Osteoblast (primary cell): ENCODE results near the gene KLHL3. TPM values are rescaled to one million over a fixed set of nuclear protein-coding genes. Genes with fewer than 3 reads are reported as not detected.

Experiments used
- DNase-seq: peaks from one replicate; pipeline ENCODE4 v3.0.0; 2011; ENCODE audit warnings: low spot score, mixed read lengths; ENCODE audit not compliant: insufficient read length; ENCODE audit errors: missing footprints
- H2AFZ ChIP-seq: 2 replicates; pipeline ENCODE4 v1.6.0; 2011; ENCODE audit warnings: mild to moderate bottlenecking, low read length
- H3K27ac ChIP-seq: 2 replicates; pipeline ENCODE4 v1.5.1; 2011; ENCODE audit warnings: mild to moderate bottlenecking, low read depth, low read length, moderate library complexity
- H3K27me3 ChIP-seq: 2 replicates; pipeline ENCODE4 v1.6.0; 2012; ENCODE audit warnings: mild to moderate bottlenecking, control low read depth, inconsistent platforms, low read length, moderate library complexity; ENCODE audit not compliant: insufficient read depth
- H3K36me3 ChIP-seq: 2 replicates; pipeline ENCODE4 v1.5.1; 2011; ENCODE audit warnings: mild to moderate bottlenecking, low read length, control low read depth, moderate library complexity; ENCODE audit not compliant: insufficient read depth
- H3K4me1 ChIP-seq: 2 replicates; pipeline ENCODE4 v1.5.1; 2011; ENCODE audit warnings: mild to moderate bottlenecking, low read length, control low read depth, moderate library complexity; ENCODE audit not compliant: insufficient read depth
- H3K4me2 ChIP-seq: 2 replicates; pipeline ENCODE4 v1.6.0; 2011; ENCODE audit warnings: mild to moderate bottlenecking, low read length; ENCODE audit not compliant: insufficient read depth
- H3K4me3 ChIP-seq: fragments of 200-600 bp; sonication (generic); 3 replicates; pipeline ENCODE4 v1.5.1; 2012; ENCODE audit warnings: mild to moderate bottlenecking, low read length, inconsistent platforms; ENCODE audit not compliant: insufficient read depth
- H3K79me2 ChIP-seq: 2 replicates; pipeline ENCODE4 v1.6.0; 2012; ENCODE audit warnings: mild to moderate bottlenecking, low read length, control low read depth, inconsistent platforms; ENCODE audit not compliant: insufficient read depth
- H3K9me3 ChIP-seq: 2 replicates; pipeline ENCODE4 v1.5.1; 2011; ENCODE audit warnings: low read depth, low read length, control low read depth
- H4K20me1 ChIP-seq: 2 replicates; pipeline ENCODE4 v1.6.0; 2012; ENCODE audit warnings: mild to moderate bottlenecking, low read length, control low read depth; ENCODE audit not compliant: insufficient read depth
- total RNA-seq: library from RNA; depleted of rRNA; stranded (reverse); fragments of >200 nt; gene quantifications from 2 replicates; pipeline ENCODE4 v1.2.3, GENCODE V29; 2012
- TF ChIP-seq, protein P1 (sequence below): IDR thresholded peaks from 2 replicates; pipeline ENCODE4 v1.5.1; 2011; ENCODE audit warnings: mild to moderate bottlenecking, low read depth, low read length, moderate library complexity; ENCODE audit errors: extremely low read depth

KLHL3 gene
- total RNA-seq, 1 donor = 6.2 TPM

DNA sequence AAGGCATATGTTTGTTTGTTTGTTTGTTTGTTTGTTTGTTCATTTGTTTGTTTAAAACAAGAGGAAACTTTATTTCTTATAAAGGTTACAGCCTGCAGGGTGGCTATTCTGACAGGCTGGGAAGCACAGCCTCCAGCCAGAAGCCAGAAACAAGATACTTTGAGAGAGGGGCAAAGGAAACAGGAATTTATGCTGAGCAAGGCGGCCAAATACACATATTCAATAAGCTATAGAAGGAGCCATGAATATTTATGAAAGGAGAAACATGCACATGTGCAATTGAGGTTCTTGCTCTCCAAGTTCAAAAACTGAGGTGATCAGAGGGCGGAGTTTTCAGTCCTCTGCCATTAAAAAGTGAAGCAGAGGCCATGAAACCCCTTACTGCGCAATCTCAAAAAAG is 19.6 kb downstream of the KLHL3 start:
- H3K79me2 ChIP-seq = no peaks in the 10 kb centered on the region
- H3K36me3 ChIP-seq = no peaks in the 10 kb centered on the region
- TF ChIP-seq, protein P1, sequence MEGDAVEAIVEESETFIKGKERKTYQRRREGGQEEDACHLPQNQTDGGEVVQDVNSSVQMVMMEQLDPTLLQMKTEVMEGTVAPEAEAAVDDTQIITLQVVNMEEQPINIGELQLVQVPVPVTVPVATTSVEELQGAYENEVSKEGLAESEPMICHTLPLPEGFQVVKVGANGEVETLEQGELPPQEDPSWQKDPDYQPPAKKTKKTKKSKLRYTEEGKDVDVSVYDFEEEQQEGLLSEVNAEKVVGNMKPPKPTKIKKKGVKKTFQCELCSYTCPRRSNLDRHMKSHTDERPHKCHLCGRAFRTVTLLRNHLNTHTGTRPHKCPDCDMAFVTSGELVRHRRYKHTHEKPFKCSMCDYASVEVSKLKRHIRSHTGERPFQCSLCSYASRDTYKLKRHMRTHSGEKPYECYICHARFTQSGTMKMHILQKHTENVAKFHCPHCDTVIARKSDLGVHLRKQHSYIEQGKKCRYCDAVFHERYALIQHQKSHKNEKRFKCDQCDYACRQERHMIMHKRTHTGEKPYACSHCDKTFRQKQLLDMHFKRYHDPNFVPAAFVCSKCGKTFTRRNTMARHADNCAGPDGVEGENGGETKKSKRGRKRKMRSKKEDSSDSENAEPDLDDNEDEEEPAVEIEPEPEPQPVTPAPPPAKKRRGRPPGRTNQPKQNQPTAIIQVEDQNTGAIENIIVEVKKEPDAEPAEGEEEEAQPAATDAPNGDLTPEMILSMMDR = no peak
- H3K4me1 ChIP-seq = peaks cover 9% of the 10 kb centered on the region
- no peaks in the 10 kb centered on the region for H4K20me1 ChIP-seq
- DNase-seq = no peak
- H2AFZ ChIP-seq = no peak overlapping the region
- no peak overlapping the region for H3K27ac ChIP-seq
- no peaks in the 10 kb centered on the region for H3K27me3 ChIP-seq
- no peak overlapping the region for H3K4me3 ChIP-seq
- no peak overlapping the region for H3K4me2 ChIP-seq
- no peaks in the 10 kb centered on the region for H3K9me3 ChIP-seq

DNA sequence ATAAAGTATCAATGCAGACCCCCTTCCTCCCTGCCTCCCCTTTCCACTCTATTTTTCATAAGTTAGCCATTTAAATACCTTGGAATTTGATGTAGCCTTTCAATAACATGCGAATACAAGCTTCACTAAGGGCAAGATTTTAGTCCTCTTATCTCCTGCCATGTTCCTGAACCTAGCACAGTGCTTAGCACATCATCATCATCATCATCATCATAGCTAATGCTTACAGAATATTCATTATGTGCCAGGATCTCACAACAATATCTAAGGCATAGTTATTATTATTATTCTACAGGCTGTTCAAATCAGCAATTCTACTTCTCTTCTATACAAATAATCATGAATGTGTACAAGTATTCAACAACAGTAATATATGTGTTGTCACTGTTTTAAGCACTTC is 20.4 kb downstream of the KLHL3 start:
- TF ChIP-seq, protein P1 = no peak
- Histone ChIP-seq H2AFZ (no peak overlapping the region), H3K27ac (peak overlapping the region; percentile 24), H3K36me3 (no peaks in the 10 kb centered on the region), H3K4me2 (no peak overlapping the region), H3K27me3 (no peaks in the 10 kb centered on the region), H3K79me2 (no peaks in the 10 kb centered on the region), H3K4me3 (no peak overlapping the region), H3K9me3 (no peaks in the 10 kb centered on the region), H3K4me1 (peaks cover 14% of the 10 kb centered on the region), H4K20me1 (no peaks in the 10 kb centered on the region)
- no peak for DNase-seq

DNA sequence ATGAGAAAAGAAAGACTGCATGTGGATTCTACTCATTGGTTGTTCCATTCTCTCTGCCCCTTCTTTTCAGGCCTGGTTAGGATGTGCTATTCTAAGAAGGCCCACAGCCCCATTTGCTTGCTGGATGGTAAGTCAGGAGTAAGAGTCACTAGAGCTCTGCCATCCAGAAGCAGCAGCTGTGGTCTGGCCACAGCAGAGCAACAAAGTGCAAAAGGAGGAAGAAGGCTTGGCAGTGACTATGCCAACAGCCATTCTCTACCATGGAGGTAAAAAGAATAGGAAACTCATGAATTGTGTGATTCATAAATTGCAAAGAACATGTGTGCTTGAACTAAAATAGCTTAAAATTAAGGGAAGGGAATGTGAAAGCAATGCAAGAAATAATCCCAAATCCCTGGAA is 20.9 kb downstream of the KLHL3 start:
- TF ChIP-seq, protein P1 = no peak
- Histone ChIP-seq H2AFZ (peak overlapping the region; percentile 30), H3K4me2 (peak overlapping the region; percentile 48), H3K36me3 (no peaks in the 10 kb centered on the region), H3K79me2 (no peaks in the 10 kb centered on the region), H4K20me1 (no peaks in the 10 kb centered on the region), H3K4me1 (peaks cover 19% of the 10 kb centered on the region), H3K4me3 (no peak overlapping the region), H3K27ac (peak overlapping the region; percentile 24), H3K9me3 (no peaks in the 10 kb centered on the region), H3K27me3 (no peaks in the 10 kb centered on the region)
- peak; percentile 56 for DNase-seq

DNA sequence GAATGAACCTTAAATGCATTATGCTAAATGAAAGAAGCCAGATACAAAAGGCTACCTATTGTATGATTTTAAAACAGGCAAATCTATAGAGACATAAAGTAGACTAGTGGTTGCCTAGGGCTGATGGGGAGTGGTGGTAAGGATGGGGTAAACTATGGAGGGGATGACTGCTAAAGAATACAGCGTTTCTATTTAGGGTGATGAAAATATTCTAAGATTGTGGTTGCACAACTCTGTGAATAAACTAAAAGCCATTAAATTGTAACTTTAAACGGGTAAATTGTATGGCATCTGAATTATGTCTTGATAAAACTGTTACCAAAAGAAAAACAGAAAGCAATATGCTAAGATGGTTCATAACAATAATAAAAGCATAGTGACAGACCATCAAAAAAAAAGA is 21.4 kb downstream of the KLHL3 start:
- no peaks in the 10 kb centered on the region for H3K79me2 ChIP-seq
- H3K27ac ChIP-seq = peak overlapping the region; percentile 24
- TF ChIP-seq, protein P1 = no peak
- peak overlapping the region; percentile 48 for H3K4me2 ChIP-seq
- no peak overlapping the region for H3K4me3 ChIP-seq
- DNase-seq = no peak
- no peaks in the 10 kb centered on the region for H4K20me1 ChIP-seq
- H3K27me3 ChIP-seq = no peaks in the 10 kb centered on the region
- H2AFZ ChIP-seq = no peak overlapping the region
- no peaks in the 10 kb centered on the region for H3K36me3 ChIP-seq
- H3K9me3 ChIP-seq = no peaks in the 10 kb centered on the region
- H3K4me1 ChIP-seq = peaks cover 21% of the 10 kb centered on the region
